LNCAP (cell line): ENCODE measurements around the gene UGT1A4.

Experiments used
- CTCF ChIP-seq: fragments of 450-650 bp; IDR thresholded peaks from 2 replicates; pipeline ENCODE4 v1.5.1; 2017; ENCODE audit warnings: mild to moderate bottlenecking

UGT1A4 gene

GRCh38 chr2:233799087-233799665 lies 80.6 kb downstream of the UGT1A4 start:
- TF ChIP-seq CTCF: no peak

- TF ChIP-seq CTCF: no peak
Observed at GRCh38 chr2:233799716-233800115, 81.2 kb downstream of the UGT1A4 start.

GRCh38 chr2:233800208-233800607 lies 81.7 kb downstream of the UGT1A4 start:
- TF ChIP-seq CTCF: no peak

GRCh38 chr2:233801357-233802131 lies 83.0 kb downstream of the UGT1A4 start:
- TF ChIP-seq CTCF: no peak

- no peak for TF ChIP-seq CTCF
Observed at GRCh38 chr2:233802132-233802815, 83.7 kb downstream of the UGT1A4 start.

GRCh38 chr2:233803292-233803911 lies 84.9 kb downstream of the UGT1A4 start:
- TF ChIP-seq CTCF: no peak

GRCh38 chr2:233803994-233804393 lies 85.5 kb downstream of the UGT1A4 start:
- TF ChIP-seq CTCF: no peak
